Measurements from ENCODE around the gene SMIM21.
A peak's percentile ranks its signal among the peaks of the same experiment; 100 is the strongest.

The SMIM21 gene

DNA sequence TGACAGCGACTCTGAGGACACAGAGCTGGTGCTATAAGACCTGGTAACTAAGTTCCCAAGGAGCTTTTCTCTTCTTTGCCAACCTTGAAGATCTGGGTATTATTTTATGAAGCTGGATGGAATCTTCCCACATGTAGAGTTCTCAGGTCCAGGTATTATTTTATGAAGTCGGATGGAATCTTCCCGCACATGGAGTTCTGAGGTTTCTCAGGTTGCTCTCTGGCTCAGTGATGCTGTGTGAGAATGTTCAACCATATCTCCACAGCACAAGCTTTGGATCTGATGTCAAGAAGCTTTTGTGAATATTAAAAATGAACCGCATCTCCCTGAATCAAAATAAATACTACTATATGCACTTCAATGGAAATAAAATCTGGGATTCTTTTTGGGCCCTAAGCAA lies at the start of gene SMIM21:
Gene SMIM21, minus strand, starts transcription at position 101 of the 400 bp plus-strand sequence. CDS start 140 bp downstream, outside the sequence.
- DNase-seq (ENCODE audit: low read depth) = no peak
- Histone ChIP-seq H3K9ac (ENCODE audit: low read length) (no peak within 1 kb of the TSS), H3K9me3 (ENCODE audit: control insufficient read depth, low read length) (no peaks in the 10 kb centered on the region), H3K27me3 (replicated peaks; ENCODE audit: control insufficient read depth, insufficient read depth, low read length) (no peaks in the 10 kb centered on the region), H3K4me1 (ENCODE audit: control insufficient read depth, insufficient read depth, low read length) (no peaks in the 10 kb centered on the region), H3K4me3 (ENCODE audit: low read length) (no peak within 1 kb of the TSS), H3K36me3 (ENCODE audit: control insufficient read depth, insufficient read depth, low read length, severe bottlenecking) (no peaks in the 10 kb centered on the region)

DNA sequence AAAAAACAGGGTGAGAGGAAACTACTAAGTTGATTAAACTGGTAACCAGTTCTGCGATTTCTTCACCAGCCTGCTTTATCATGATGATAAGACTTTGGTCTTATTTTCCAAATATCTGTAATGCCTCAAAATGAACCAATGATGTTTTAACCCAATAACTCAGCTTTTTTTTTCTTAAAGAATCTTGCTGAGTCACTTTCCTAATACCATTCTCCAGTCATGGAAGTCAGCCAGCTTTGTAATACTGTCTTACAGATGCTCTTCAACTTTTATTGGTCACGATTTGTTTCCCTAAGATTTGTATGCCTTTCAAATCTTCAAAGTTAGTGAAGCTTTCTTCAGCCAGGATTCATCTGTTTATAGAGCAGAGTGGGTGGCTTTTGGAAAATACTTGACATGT lies 47.7 kb upstream of the SMIM21 start:
- Histone ChIP-seq H3K36me3 (ENCODE audit: control insufficient read depth, insufficient read depth, low read length, severe bottlenecking) (no peaks in the 10 kb centered on the region), H3K9me3 (ENCODE audit: control insufficient read depth, low read length) (no peaks in the 10 kb centered on the region), H3K9ac (ENCODE audit: low read length) (no peak overlapping the region), H3K4me3 (ENCODE audit: low read length) (no peak overlapping the region), H3K27me3 (replicated peaks; ENCODE audit: control insufficient read depth, insufficient read depth, low read length) (no peaks in the 10 kb centered on the region), H3K4me1 (ENCODE audit: control insufficient read depth, insufficient read depth, low read length) (peaks cover 16% of the 10 kb centered on the region)
- DNase-seq (ENCODE audit: low read depth) = peak; percentile 95

- no peak overlapping the region for H3K4me3 ChIP-seq (ENCODE audit: low read length)
- peaks cover 16% of the 10 kb centered on the region for H3K4me1 ChIP-seq (ENCODE audit: control insufficient read depth, insufficient read depth, low read length)
- no peaks in the 10 kb centered on the region for H3K9me3 ChIP-seq (ENCODE audit: control insufficient read depth, low read length)
- H3K27me3 ChIP-seq (replicated peaks; ENCODE audit: control insufficient read depth, insufficient read depth, low read length) = no peaks in the 10 kb centered on the region
- DNase-seq (ENCODE audit: low read depth) = peak; percentile 9
- no peaks in the 10 kb centered on the region for H3K36me3 ChIP-seq (ENCODE audit: control insufficient read depth, insufficient read depth, low read length, severe bottlenecking)
- no peak overlapping the region for H3K9ac ChIP-seq (ENCODE audit: low read length)
Observed at GRCh38 chr18:75474332-75474731, 46.8 kb upstream of the SMIM21 start.

DNA sequence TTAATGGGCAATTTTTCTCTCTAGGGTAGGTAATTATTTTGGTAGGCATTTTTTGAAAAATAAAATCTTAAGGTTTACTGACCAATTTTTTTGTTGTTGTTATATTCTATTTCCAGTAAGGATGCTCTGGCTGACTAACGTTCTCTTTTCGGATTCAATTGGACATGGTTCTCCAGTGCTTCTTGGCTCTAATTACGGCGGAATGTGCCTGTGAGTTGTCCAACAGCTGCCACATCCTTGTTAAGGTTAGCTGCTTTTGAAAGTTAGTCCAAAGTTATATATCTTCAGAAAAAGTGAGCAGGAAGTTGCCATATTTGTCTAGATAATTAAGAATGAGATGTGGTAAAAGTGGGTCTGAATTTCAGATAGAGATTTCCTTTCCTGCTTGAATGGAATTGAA lies 45.8 kb upstream of the SMIM21 start:
- Histone ChIP-seq H3K4me3 (ENCODE audit: low read length) (no peak overlapping the region), H3K9ac (ENCODE audit: low read length) (no peak overlapping the region), H3K27me3 (replicated peaks; ENCODE audit: control insufficient read depth, insufficient read depth, low read length) (no peaks in the 10 kb centered on the region), H3K9me3 (ENCODE audit: control insufficient read depth, low read length) (no peaks in the 10 kb centered on the region), H3K36me3 (ENCODE audit: control insufficient read depth, insufficient read depth, low read length, severe bottlenecking) (no peaks in the 10 kb centered on the region), H3K4me1 (ENCODE audit: control insufficient read depth, insufficient read depth, low read length) (peaks cover 16% of the 10 kb centered on the region)
- DNase-seq (ENCODE audit: low read depth) = peak; percentile 19

DNA sequence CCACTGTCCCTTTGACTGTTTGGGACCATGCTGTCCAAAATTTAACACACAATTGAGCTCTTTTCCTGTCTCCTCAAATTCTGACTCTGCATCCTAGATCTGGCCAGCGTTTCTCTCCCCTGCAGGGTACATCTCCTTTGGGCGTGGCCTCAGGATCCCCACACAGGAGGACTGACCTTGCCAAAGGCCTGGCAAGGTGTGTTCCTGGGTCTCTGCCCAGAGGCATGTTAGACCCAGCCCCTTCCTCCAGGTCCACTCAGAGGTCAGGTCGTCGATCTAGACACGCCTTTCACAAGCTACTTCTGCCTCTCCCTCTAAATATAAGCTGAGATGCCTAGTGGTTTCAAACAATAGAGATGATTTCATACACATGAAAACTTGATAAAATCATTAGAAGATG lies 45.4 kb upstream of the SMIM21 start:
- H3K9me3 ChIP-seq (ENCODE audit: control insufficient read depth, low read length) = no peaks in the 10 kb centered on the region
- no peaks in the 10 kb centered on the region for H3K27me3 ChIP-seq (replicated peaks; ENCODE audit: control insufficient read depth, insufficient read depth, low read length)
- H3K36me3 ChIP-seq (ENCODE audit: control insufficient read depth, insufficient read depth, low read length, severe bottlenecking) = no peaks in the 10 kb centered on the region
- DNase-seq (ENCODE audit: low read depth) = no peak
- no peak overlapping the region for H3K4me3 ChIP-seq (ENCODE audit: low read length)
- H3K4me1 ChIP-seq (ENCODE audit: control insufficient read depth, insufficient read depth, low read length) = peaks cover 16% of the 10 kb centered on the region
- no peak overlapping the region for H3K9ac ChIP-seq (ENCODE audit: low read length)

DNA sequence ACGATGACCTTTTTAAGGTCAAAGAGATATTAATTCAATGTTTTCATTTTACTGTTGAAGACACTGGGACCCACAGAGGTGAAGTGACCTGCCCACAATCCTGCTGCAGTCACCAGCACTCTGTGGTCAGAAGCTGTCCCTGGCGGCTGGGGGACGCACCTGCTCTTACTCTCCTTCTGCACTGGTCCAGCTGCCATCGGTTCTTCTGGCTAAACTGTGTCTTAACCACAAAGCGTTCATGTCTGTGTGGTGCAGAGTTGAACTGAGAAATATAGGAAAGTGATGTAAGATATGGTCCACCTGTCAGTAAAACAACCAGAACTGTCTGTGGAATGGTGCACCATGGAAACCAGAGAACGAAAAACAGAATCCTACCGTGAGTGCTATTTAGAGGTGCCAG lies 44.9 kb upstream of the SMIM21 start:
- no peak overlapping the region for H3K4me3 ChIP-seq (ENCODE audit: low read length)
- no peaks in the 10 kb centered on the region for H3K27me3 ChIP-seq (replicated peaks; ENCODE audit: control insufficient read depth, insufficient read depth, low read length)
- no peaks in the 10 kb centered on the region for H3K36me3 ChIP-seq (ENCODE audit: control insufficient read depth, insufficient read depth, low read length, severe bottlenecking)
- peaks cover 16% of the 10 kb centered on the region for H3K4me1 ChIP-seq (ENCODE audit: control insufficient read depth, insufficient read depth, low read length)
- H3K9ac ChIP-seq (ENCODE audit: low read length) = no peak overlapping the region
- DNase-seq (ENCODE audit: low read depth) = no peak
- no peaks in the 10 kb centered on the region for H3K9me3 ChIP-seq (ENCODE audit: control insufficient read depth, low read length)

DNA sequence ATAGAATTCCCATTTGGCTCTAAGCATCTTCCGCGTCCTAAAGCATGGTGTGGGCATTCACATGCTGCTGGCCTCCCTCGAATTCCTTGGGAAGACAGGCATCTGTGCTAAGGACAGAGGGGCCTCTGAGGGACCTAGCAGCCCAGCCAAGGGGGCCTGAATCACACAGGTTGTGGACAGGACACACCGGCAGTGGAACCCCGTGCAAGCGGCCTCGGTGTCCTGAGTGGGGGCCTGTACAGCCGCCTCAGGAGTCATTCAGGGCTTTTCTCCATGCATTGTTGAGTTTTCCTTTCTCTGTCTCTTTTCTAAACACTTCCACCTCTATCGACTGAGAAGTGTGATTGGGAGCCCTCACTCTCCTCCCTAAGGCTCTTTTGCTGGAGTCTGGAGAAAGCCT lies 44.3 kb upstream of the SMIM21 start:
- no peak overlapping the region for H3K9ac ChIP-seq (ENCODE audit: low read length)
- H3K27me3 ChIP-seq (replicated peaks; ENCODE audit: control insufficient read depth, insufficient read depth, low read length) = no peaks in the 10 kb centered on the region
- no peak for DNase-seq (ENCODE audit: low read depth)
- no peaks in the 10 kb centered on the region for H3K36me3 ChIP-seq (ENCODE audit: control insufficient read depth, insufficient read depth, low read length, severe bottlenecking)
- H3K4me1 ChIP-seq (ENCODE audit: control insufficient read depth, insufficient read depth, low read length) = peaks cover 16% of the 10 kb centered on the region
- no peaks in the 10 kb centered on the region for H3K9me3 ChIP-seq (ENCODE audit: control insufficient read depth, low read length)
- H3K4me3 ChIP-seq (ENCODE audit: low read length) = no peak overlapping the region

- H3K27me3 ChIP-seq (replicated peaks; ENCODE audit: control insufficient read depth, insufficient read depth, low read length) = no peaks in the 10 kb centered on the region
Observed at GRCh38 chr18:75467851-75468250, 40.3 kb upstream of the SMIM21 start.

GRCh38 chr18:75467281-75467795 lies 39.8 kb upstream of the SMIM21 start:
- Histone ChIP-seq H3K4me3 (ENCODE audit: low read length) (no peak overlapping the region), H3K27me3 (replicated peaks; ENCODE audit: control insufficient read depth, insufficient read depth, low read length) (no peaks in the 10 kb centered on the region), H3K36me3 (ENCODE audit: control insufficient read depth, insufficient read depth, low read length, severe bottlenecking) (no peaks in the 10 kb centered on the region), H3K4me1 (ENCODE audit: control insufficient read depth, insufficient read depth, low read length) (no peaks in the 10 kb centered on the region), H3K9me3 (ENCODE audit: control insufficient read depth, low read length) (no peaks in the 10 kb centered on the region), H3K9ac (ENCODE audit: low read length) (no peak overlapping the region)
- no peak for DNase-seq (ENCODE audit: low read depth)

More at GRCh38 chr18:75467851-75468250, 40.3 kb upstream of the SMIM21 start:
- no peaks in the 10 kb centered on the region for H3K4me1 ChIP-seq (ENCODE audit: control insufficient read depth, insufficient read depth, low read length)
- H3K36me3 ChIP-seq (ENCODE audit: control insufficient read depth, insufficient read depth, low read length, severe bottlenecking) = no peaks in the 10 kb centered on the region
- H3K4me3 ChIP-seq (ENCODE audit: low read length) = no peak overlapping the region
- no peak for DNase-seq (ENCODE audit: low read depth)
- H3K9ac ChIP-seq (ENCODE audit: low read length) = no peak overlapping the region
- no peaks in the 10 kb centered on the region for H3K9me3 ChIP-seq (ENCODE audit: control insufficient read depth, low read length)

DNA sequence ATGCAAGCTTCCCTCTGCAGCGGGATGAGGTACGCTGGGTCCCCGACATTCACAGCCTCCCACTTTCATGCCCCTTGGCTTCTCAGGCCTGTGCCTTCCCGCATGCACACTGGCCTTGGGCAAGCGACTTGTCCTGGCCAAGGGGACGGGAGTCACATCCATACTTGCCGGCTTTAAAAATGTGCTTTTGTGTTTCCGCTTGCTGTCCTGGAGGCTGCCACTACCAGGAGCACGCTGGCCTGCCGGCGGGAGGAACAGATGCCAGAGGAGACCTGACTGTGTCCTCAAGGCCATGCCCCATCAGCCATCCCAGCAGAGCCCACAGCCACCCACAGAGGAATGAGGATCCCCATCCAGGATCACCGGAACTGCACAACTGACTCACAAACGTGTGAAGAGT lies 36.9 kb upstream of the SMIM21 start:
- Histone ChIP-seq H3K4me3 (ENCODE audit: low read length) (no peak overlapping the region), H3K9ac (ENCODE audit: low read length) (no peak overlapping the region), H3K4me1 (ENCODE audit: control insufficient read depth, insufficient read depth, low read length) (no peaks in the 10 kb centered on the region), H3K36me3 (ENCODE audit: control insufficient read depth, insufficient read depth, low read length, severe bottlenecking) (no peaks in the 10 kb centered on the region), H3K27me3 (replicated peaks; ENCODE audit: control insufficient read depth, insufficient read depth, low read length) (no peaks in the 10 kb centered on the region), H3K9me3 (ENCODE audit: control insufficient read depth, low read length) (no peaks in the 10 kb centered on the region)
- DNase-seq (ENCODE audit: low read depth) = no peak

GRCh38 chr18:75462178-75462832 lies 34.8 kb upstream of the SMIM21 start:
- no peak for DNase-seq (ENCODE audit: low read depth)
- no peak overlapping the region for H3K9ac ChIP-seq (ENCODE audit: low read length)

DNA sequence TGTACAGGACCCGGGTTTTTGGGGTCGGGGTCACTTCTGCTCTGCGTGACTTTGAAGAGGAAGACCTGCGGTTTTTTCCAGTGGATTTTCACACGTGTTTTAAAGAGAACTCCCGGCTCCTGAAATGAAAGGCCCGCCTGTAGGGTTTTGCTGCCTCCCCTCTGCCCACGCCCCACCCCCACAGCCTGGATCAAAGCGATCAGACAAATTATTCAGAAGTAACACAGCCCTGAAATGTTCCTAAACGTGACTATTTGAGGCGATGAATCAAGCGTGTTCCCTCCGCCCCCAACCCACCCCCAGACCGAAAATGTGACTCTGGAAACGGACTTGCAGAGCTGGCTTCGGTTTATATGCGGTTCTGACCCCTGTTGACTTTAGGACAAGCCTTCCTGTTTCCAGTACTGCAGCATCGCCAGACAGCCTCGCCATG lies 28.7 kb upstream of the SMIM21 start:
- Histone ChIP-seq H3K27me3 (replicated peaks; ENCODE audit: control insufficient read depth, insufficient read depth, low read length) (no peaks in the 10 kb centered on the region), H3K9me3 (ENCODE audit: control insufficient read depth, low read length) (peaks cover 12% of the 10 kb centered on the region), H3K36me3 (ENCODE audit: control insufficient read depth, insufficient read depth, low read length, severe bottlenecking) (no peaks in the 10 kb centered on the region), H3K9ac (ENCODE audit: low read length) (peak overlapping the region; percentile 72), H3K4me1 (ENCODE audit: control insufficient read depth, insufficient read depth, low read length) (no peaks in the 10 kb centered on the region), H3K4me3 (ENCODE audit: low read length) (peak overlapping the region; percentile 82)
- DNase-seq (ENCODE audit: low read depth) = no peak

More at GRCh38 chr18:75462178-75462832, 34.8 kb upstream of the SMIM21 start:
- H3K36me3 ChIP-seq (ENCODE audit: control insufficient read depth, insufficient read depth, low read length, severe bottlenecking) = no peaks in the 10 kb centered on the region
- H3K9me3 ChIP-seq (ENCODE audit: control insufficient read depth, low read length) = peaks cover 12% of the 10 kb centered on the region
- H3K4me3 ChIP-seq (ENCODE audit: low read length) = no peak overlapping the region
- no peaks in the 10 kb centered on the region for H3K27me3 ChIP-seq (replicated peaks; ENCODE audit: control insufficient read depth, insufficient read depth, low read length)
- H3K4me1 ChIP-seq (ENCODE audit: control insufficient read depth, insufficient read depth, low read length) = no peaks in the 10 kb centered on the region

Data from adipocyte (in vitro differentiated cells).